SU-DHL-6 (cell line): Measurements from ENCODE around the gene MAPKBP1.

Experiments used
- EZH2phosphoT487 ChIP-seq: fragments of 200-600 bp; sonication (generic), shearing (Covaris generic); conservative IDR thresholded peaks from 2 replicates; pipeline ENCODE4 v1.6.1; 2018; ENCODE audit warnings: mild to moderate bottlenecking, antibody characterized with exemption, low read length, moderate library complexity, mixed read lengths
- TF ChIP-seq, protein P1 (sequence below): fragments of 200-600 bp; sonication (generic); IDR thresholded peaks from one replicate; pipeline ENCODE4 v1.5.1; 2017; ENCODE audit warnings: antibody characterized with exemption, mild to moderate bottlenecking, low read length, moderate library complexity; ENCODE audit not compliant: insufficient read depth, poor library complexity, severe bottlenecking

- TF ChIP-seq, protein P1, sequence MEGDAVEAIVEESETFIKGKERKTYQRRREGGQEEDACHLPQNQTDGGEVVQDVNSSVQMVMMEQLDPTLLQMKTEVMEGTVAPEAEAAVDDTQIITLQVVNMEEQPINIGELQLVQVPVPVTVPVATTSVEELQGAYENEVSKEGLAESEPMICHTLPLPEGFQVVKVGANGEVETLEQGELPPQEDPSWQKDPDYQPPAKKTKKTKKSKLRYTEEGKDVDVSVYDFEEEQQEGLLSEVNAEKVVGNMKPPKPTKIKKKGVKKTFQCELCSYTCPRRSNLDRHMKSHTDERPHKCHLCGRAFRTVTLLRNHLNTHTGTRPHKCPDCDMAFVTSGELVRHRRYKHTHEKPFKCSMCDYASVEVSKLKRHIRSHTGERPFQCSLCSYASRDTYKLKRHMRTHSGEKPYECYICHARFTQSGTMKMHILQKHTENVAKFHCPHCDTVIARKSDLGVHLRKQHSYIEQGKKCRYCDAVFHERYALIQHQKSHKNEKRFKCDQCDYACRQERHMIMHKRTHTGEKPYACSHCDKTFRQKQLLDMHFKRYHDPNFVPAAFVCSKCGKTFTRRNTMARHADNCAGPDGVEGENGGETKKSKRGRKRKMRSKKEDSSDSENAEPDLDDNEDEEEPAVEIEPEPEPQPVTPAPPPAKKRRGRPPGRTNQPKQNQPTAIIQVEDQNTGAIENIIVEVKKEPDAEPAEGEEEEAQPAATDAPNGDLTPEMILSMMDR, result no peak
- TF ChIP-seq EZH2phosphoT487, result no peak
Measured at GRCh38 chr15:41869770-41870688, 95.7 kb downstream of the MAPKBP1 start.
